H9 (cell line): ENCODE measurements around the gene ZNF385B. TPM values are rescaled to one million over a fixed set of nuclear protein-coding genes. Genes with fewer than 3 reads are reported as not detected.

Experiments
- DNase-seq: peaks from one replicate; pipeline ENCODE4 v3.0.0-alpha.2; 2017
- H2AFZ ChIP-seq: one replicate; pipeline ENCODE4 v1.6.1; 2013; ENCODE audit warnings: mild to moderate bottlenecking, low read length, control low read depth, moderate library complexity
- H2AK5ac ChIP-seq: 2 replicates; pipeline ENCODE4 v1.6.1; 2013; ENCODE audit warnings: low read length, control low read depth, mixed read lengths; ENCODE audit not compliant: insufficient read length
- H2BK120ac ChIP-seq: one replicate; pipeline ENCODE4 v1.6.1; 2013; ENCODE audit warnings: low read depth, mild to moderate bottlenecking, low read length, control low read depth, inconsistent platforms; ENCODE audit not compliant: poor library complexity, severe bottlenecking
- H2BK12ac ChIP-seq: 2 replicates; pipeline ENCODE4 v1.6.1; 2013; ENCODE audit warnings: low read length, control low read depth, mixed read lengths, low read depth; ENCODE audit not compliant: insufficient read length
- H2BK15ac ChIP-seq: 2 replicates; pipeline ENCODE4 v1.6.1; 2013; ENCODE audit warnings: low read depth, low read length, control low read depth
- H2BK20ac ChIP-seq: one replicate; pipeline ENCODE4 v1.6.1; 2013; ENCODE audit warnings: low read depth, mild to moderate bottlenecking, low read length, control low read depth, inconsistent platforms; ENCODE audit not compliant: poor library complexity, severe bottlenecking
- H2BK5ac ChIP-seq: 2 replicates; pipeline ENCODE4 v1.6.1; 2013; ENCODE audit warnings: low read length, control low read depth, mixed read lengths; ENCODE audit not compliant: insufficient read length
- H3K14ac ChIP-seq: 2 replicates; pipeline ENCODE4 v1.6.1; 2013; ENCODE audit warnings: low read length, control low read depth; ENCODE audit not compliant: insufficient read depth
- H3K18ac ChIP-seq: 2 replicates; pipeline ENCODE4 v1.6.1; 2013; ENCODE audit warnings: low read depth, mild to moderate bottlenecking, mixed read lengths, low read length, control low read depth; ENCODE audit not compliant: insufficient read length
- H3K23ac ChIP-seq: 2 replicates; pipeline ENCODE4 v1.6.1; 2013; ENCODE audit warnings: low read length, control low read depth, mixed read lengths, low read depth; ENCODE audit not compliant: insufficient read length
- H3K23me2 ChIP-seq: 2 replicates; pipeline ENCODE4 v1.6.1; 2013; ENCODE audit warnings: low read depth, mild to moderate bottlenecking, mixed read lengths, low read length, control low read depth; ENCODE audit not compliant: insufficient read length, poor library complexity, severe bottlenecking
- H3K27ac ChIP-seq: 2 replicates; pipeline ENCODE4 v1.5.1; 2013; ENCODE audit warnings: low read length, control low read depth, mixed read lengths, low read depth; ENCODE audit not compliant: insufficient read length
- H3K27me3 ChIP-seq: 2 replicates; pipeline ENCODE4 v1.6.1; 2013; ENCODE audit warnings: low read length, control low read depth, inconsistent platforms; ENCODE audit not compliant: insufficient read depth
- H3K4ac ChIP-seq: 2 replicates; pipeline ENCODE4 v1.6.1; 2013; ENCODE audit warnings: low read depth, mild to moderate bottlenecking, control low read depth, inconsistent platforms, low read length, moderate library complexity
- H3K4me1 ChIP-seq: 2 replicates; pipeline ENCODE4 v1.6.1; 2013; ENCODE audit warnings: low read length, control low read depth, inconsistent platforms; ENCODE audit not compliant: insufficient read depth
- H3K4me2 ChIP-seq: 2 replicates; pipeline ENCODE4 v1.6.1; 2013; ENCODE audit warnings: low read length, control low read depth, mixed read lengths; ENCODE audit not compliant: insufficient read length, insufficient read depth
- H3K56ac ChIP-seq: 2 replicates; pipeline ENCODE4 v1.6.1; 2013; ENCODE audit warnings: low read depth, mild to moderate bottlenecking, mixed read lengths, low read length, control low read depth; ENCODE audit not compliant: insufficient read length
- H3K79me1 ChIP-seq: 2 replicates; pipeline ENCODE4 v1.6.1; 2013; ENCODE audit warnings: low read depth, mild to moderate bottlenecking, moderate library complexity, low read length, control low read depth, inconsistent platforms; ENCODE audit not compliant: insufficient read depth, poor library complexity, severe bottlenecking
- H3K79me2 ChIP-seq: 2 replicates; pipeline ENCODE4 v1.6.1; 2013; ENCODE audit warnings: low read length, control low read depth, inconsistent platforms; ENCODE audit not compliant: insufficient read depth
- H3K9ac ChIP-seq: 2 replicates; pipeline ENCODE4 v1.6.1; 2013; ENCODE audit warnings: low read length, control low read depth, mixed read lengths; ENCODE audit not compliant: insufficient read length; ENCODE audit errors: extremely low read depth
- H3K9me3 ChIP-seq: one replicate; pipeline ENCODE4 v1.6.1; 2013; ENCODE audit warnings: low read depth, low read length, inconsistent platforms; ENCODE audit not compliant: control insufficient read depth
- H3T11ph ChIP-seq: one replicate; pipeline ENCODE4 v1.6.1; 2013; ENCODE audit warnings: mild to moderate bottlenecking, low read length, control low read depth, inconsistent platforms
- H4K20me1 ChIP-seq: one replicate; pipeline ENCODE4 v1.6.1; 2013; ENCODE audit not compliant: control insufficient read depth, insufficient read length, insufficient read depth
- H4K5ac ChIP-seq: 2 replicates; pipeline ENCODE4 v1.6.1; 2013; ENCODE audit warnings: low read depth, mild to moderate bottlenecking, mixed read lengths, low read length, control low read depth; ENCODE audit not compliant: insufficient read length
- H4K8ac ChIP-seq: replicated peaks from 2 replicates; pipeline ENCODE4 v1.6.1; 2013; ENCODE audit warnings: low read length, control low read depth, mixed read lengths, low read depth; ENCODE audit not compliant: insufficient read length
- H4K91ac ChIP-seq: 2 replicates; pipeline ENCODE4 v1.6.1; 2013; ENCODE audit warnings: low read depth, mild to moderate bottlenecking, moderate library complexity, mixed read lengths, low read length, control low read depth; ENCODE audit not compliant: insufficient read length
- H3K27ac Mint-ChIP-seq, 3 experiments: 2 replicates in 2 of 3; 3 replicates in 1 of 3; pipeline ENCODE4 v1.8.0; 2020 to 2021; ENCODE audit warnings: mixed read lengths in 3 of 3, mild to moderate bottlenecking in 1 of 3, moderate library complexity in 1 of 3
- H3K27me3 Mint-ChIP-seq: 2 replicates; pipeline ENCODE4 v1.8.0; 2021; ENCODE audit warnings: low read depth, mild to moderate bottlenecking, moderate library complexity, mixed read lengths
- H3K36me3 Mint-ChIP-seq, 3 experiments: 2 replicates in 2 of 3; 3 replicates in 1 of 3; pipeline ENCODE4 v1.8.0; 2020 to 2021; ENCODE audit warnings: low read depth in 3 of 3, mixed read lengths in 3 of 3; ENCODE audit not compliant: insufficient read depth in 1 of 3
- H3K4me1 Mint-ChIP-seq, 2 experiments: 2 replicates each; pipeline ENCODE4 v1.8.0; 2020; ENCODE audit warnings: mixed read lengths in 2 of 2
- H3K4me3 Mint-ChIP-seq, 2 experiments: 2 replicates in 1 of 2; 3 replicates in 1 of 2; pipeline ENCODE4 v1.8.0; 2020 to 2021; ENCODE audit warnings: mild to moderate bottlenecking in 2 of 2, mixed read lengths in 2 of 2, moderate library complexity in 1 of 2
- H3K9me3 Mint-ChIP-seq, 2 experiments: 2 replicates in 1 of 2; 3 replicates in 1 of 2; pipeline ENCODE4 v1.8.0; 2020; ENCODE audit warnings: mild to moderate bottlenecking in 2 of 2, mixed read lengths in 2 of 2, moderate library complexity in 1 of 2
- WGBS: extraction: QIAGEN DNeasy Blood & Tissue Kit; methylation state at CpG from one replicate; pipeline ENCODE4 v1.1.7; 2013; ENCODE audit warnings: missing lambda C conversion rate, low lambda C conversion rate, mixed read lengths; ENCODE audit not compliant: insufficient read length; ENCODE audit errors: extremely low coverage; 5-methylcytosine and 5-hydroxymethylcytosine counted together
- total RNA-seq: library from RNA; stranded (reverse); gene quantifications from 2 replicates; pipeline ENCODE4 v1.2.1, GENCODE V29; 2021
- TF ChIP-seq, protein P1 (sequence below): fragments of 200-600 bp; sonication (generic); conservative IDR thresholded peaks from 3 replicates; pipeline ENCODE4 v1.8.0; 2021; ENCODE audit warnings: antibody characterized with exemption, mild to moderate bottlenecking

ZNF385B gene
- total RNA-seq, 1 experiment from 2014 or later = 2.1 TPM

DNA sequence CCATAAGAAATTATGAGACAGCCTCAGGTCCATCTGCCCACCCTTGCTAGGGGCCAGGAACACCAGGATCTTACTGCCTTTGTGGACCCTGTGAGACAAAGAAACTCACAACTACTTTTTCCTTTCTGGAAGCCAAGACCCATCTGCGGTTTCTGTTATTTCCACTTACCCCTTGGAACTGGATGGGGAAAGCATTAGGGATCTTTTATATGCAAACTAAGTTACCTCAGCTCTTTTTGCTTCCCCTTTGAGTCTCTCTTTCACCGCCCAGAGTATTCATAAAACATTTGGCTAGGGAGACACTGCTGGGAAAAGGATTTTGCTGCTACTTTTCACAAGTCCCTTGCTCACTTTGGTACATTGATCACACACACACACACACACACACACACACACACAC lies 95.7 kb downstream of the ZNF385B start:
- no peak overlapping the region for H3K9ac ChIP-seq
- TF ChIP-seq, protein P1, sequence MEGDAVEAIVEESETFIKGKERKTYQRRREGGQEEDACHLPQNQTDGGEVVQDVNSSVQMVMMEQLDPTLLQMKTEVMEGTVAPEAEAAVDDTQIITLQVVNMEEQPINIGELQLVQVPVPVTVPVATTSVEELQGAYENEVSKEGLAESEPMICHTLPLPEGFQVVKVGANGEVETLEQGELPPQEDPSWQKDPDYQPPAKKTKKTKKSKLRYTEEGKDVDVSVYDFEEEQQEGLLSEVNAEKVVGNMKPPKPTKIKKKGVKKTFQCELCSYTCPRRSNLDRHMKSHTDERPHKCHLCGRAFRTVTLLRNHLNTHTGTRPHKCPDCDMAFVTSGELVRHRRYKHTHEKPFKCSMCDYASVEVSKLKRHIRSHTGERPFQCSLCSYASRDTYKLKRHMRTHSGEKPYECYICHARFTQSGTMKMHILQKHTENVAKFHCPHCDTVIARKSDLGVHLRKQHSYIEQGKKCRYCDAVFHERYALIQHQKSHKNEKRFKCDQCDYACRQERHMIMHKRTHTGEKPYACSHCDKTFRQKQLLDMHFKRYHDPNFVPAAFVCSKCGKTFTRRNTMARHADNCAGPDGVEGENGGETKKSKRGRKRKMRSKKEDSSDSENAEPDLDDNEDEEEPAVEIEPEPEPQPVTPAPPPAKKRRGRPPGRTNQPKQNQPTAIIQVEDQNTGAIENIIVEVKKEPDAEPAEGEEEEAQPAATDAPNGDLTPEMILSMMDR = no peak
- no CpG with 5 or more reads among the region's 2 CpGs for WGBS
- no peak overlapping the region for H2AK5ac ChIP-seq
- no peak for DNase-seq
- Mint-ChIP-seq H3K27me3 (no peaks in the 10 kb centered on the region), H3K4me1 (peaks cover 22 to 27% of the 10 kb centered on the region in 2 experiments), H3K9me3 (peaks cover 9% of the 10 kb centered on the region in 2 experiments; a peak in 4 of 5 replicates), H3K27ac (peak overlapping the region in 2 of 3 experiments; percentile 12 to 90; a peak in 4 of 7 replicates), H3K4me3 (no peak overlapping the region), H3K36me3 (peaks cover 0 to 4% (median 2%) of the 10 kb centered on the region in 3 experiments; a peak in 3 of 7 replicates)
- H3K4me1 ChIP-seq = no peaks in the 10 kb centered on the region
- H3K4ac ChIP-seq = no peak overlapping the region
- H3K18ac ChIP-seq = no peak overlapping the region
- no peak overlapping the region for H3T11ph ChIP-seq
- H2BK20ac ChIP-seq = no peak overlapping the region
- no peak overlapping the region for H4K91ac ChIP-seq
- H2BK12ac ChIP-seq = no peak overlapping the region
- no peak overlapping the region for H2BK15ac ChIP-seq
- no peak overlapping the region for H2BK120ac ChIP-seq
- no peaks in the 10 kb centered on the region for H4K20me1 ChIP-seq
- H3K23me2 ChIP-seq = no peaks in the 10 kb centered on the region
- H3K79me2 ChIP-seq = no peaks in the 10 kb centered on the region
- no peaks in the 10 kb centered on the region for H3K27me3 ChIP-seq
- no peak overlapping the region for H4K8ac ChIP-seq
- no peak overlapping the region for H3K14ac ChIP-seq
- no peaks in the 10 kb centered on the region for H3K9me3 ChIP-seq
- no peak overlapping the region for H3K23ac ChIP-seq
- no peak overlapping the region for H3K56ac ChIP-seq
- H2BK5ac ChIP-seq = no peak overlapping the region
- H3K79me1 ChIP-seq = no peaks in the 10 kb centered on the region
- no peak overlapping the region for H3K4me2 ChIP-seq
- H4K5ac ChIP-seq = no peak overlapping the region
- no peak overlapping the region for H2AFZ ChIP-seq
- no peak overlapping the region for H3K27ac ChIP-seq
